Measurements from ENCODE around the gene HCFC1R1.

GRCh38 chr16:2975161-2975795 lies 48.5 kb downstream of the HCFC1R1 start:
- TF ChIP-seq CTCF (IDR thresholded peaks at IDR 0.05), result no peak
- no peak for TF ChIP-seq POLR2A (IDR thresholded peaks at IDR 0.05)
